Neural cell (in vitro differentiated cells): Measurements from ENCODE around the gene ZNF530. TPM values are rescaled to one million over a fixed set of nuclear protein-coding genes. Genes with fewer than 3 reads are reported as not detected.

ENCODE experiments used
- H2AFZ ChIP-seq: fragments of 200-600, 300-800 bp; sonication (generic), shearing (Covaris generic); 2 replicates; pipeline ENCODE4 v1.6.0; 2014; ENCODE audit warnings: low read depth, mild to moderate bottlenecking, antibody characterized with exemption, low read length, moderate library complexity
- H3F3A ChIP-seq: fragments of 200-600 bp; shearing (Covaris generic); 2 replicates; pipeline ENCODE4 v1.6.1; 2016; ENCODE audit warnings: mild to moderate bottlenecking, moderate library complexity, mixed read lengths, antibody characterized with exemption, low read length; ENCODE audit not compliant: insufficient read depth, poor library complexity, severe bottlenecking
- H3K27ac ChIP-seq: fragments of 200-600, 300-800 bp; sonication (generic), shearing (Covaris generic); 2 replicates; pipeline ENCODE4 v1.5.1; 2014; ENCODE audit warnings: mild to moderate bottlenecking, low read length, moderate library complexity
- H3K27me3 ChIP-seq: fragments of 300-800, 200-600 bp; sonication (generic), shearing (Covaris generic); 2 replicates; pipeline ENCODE4 v1.6.0; 2014; ENCODE audit warnings: mild to moderate bottlenecking, low read depth, low read length, moderate library complexity; ENCODE audit not compliant: insufficient read depth
- H3K36me3 ChIP-seq: fragments of 300-800, 200-600 bp; sonication (generic), shearing (Covaris generic); 2 replicates; pipeline ENCODE4 v1.5.1; 2014; ENCODE audit warnings: mild to moderate bottlenecking, antibody characterized with exemption, low read length, moderate library complexity; ENCODE audit not compliant: insufficient read depth
- H3K4me2 ChIP-seq: fragments of 300-800, 200-600 bp; sonication (generic), shearing (Covaris generic); 2 replicates; pipeline ENCODE4 v1.6.0; 2014; ENCODE audit warnings: mild to moderate bottlenecking, low read length
- H3K4me3 ChIP-seq: fragments of 300-800, 200-600 bp; sonication (generic), shearing (Covaris generic); 2 replicates; pipeline ENCODE4 v1.5.1; 2014; ENCODE audit warnings: mild to moderate bottlenecking, low read length, moderate library complexity
- H3K79me2 ChIP-seq: fragments of 200-600 bp; shearing (Covaris generic); replicated peaks from 2 replicates; pipeline ENCODE4 v1.6.0; 2014; ENCODE audit warnings: mild to moderate bottlenecking, low read length, moderate library complexity; ENCODE audit not compliant: insufficient read depth
- H3K9ac ChIP-seq: fragments of 300-800, 200-600 bp; sonication (generic), shearing (Covaris generic); 2 replicates; pipeline ENCODE4 v1.6.1; 2016; ENCODE audit warnings: mild to moderate bottlenecking, low read length, mixed read lengths
- H3K9me2 ChIP-seq: fragments of 200-600 bp; shearing (Covaris generic); 2 replicates; pipeline ENCODE4 v1.6.1; 2016; ENCODE audit warnings: mild to moderate bottlenecking, low read length, mixed read lengths; ENCODE audit not compliant: insufficient read depth
- H3K9me3 ChIP-seq: fragments of 200-600, 300-800 bp; sonication (generic), shearing (Covaris generic); 2 replicates; pipeline ENCODE4 v1.6.1; 2016; ENCODE audit warnings: mild to moderate bottlenecking, mixed run types, low read length, moderate library complexity, mixed read lengths
- H4K20me1 ChIP-seq: fragments of 200-600 bp; shearing (Covaris generic); 2 replicates; pipeline ENCODE4 v1.6.1; 2016; ENCODE audit warnings: mild to moderate bottlenecking, mixed run types; ENCODE audit not compliant: insufficient read depth
- CTCF ChIP-seq: fragments of 450-650 bp; IDR thresholded peaks from 2 replicates; pipeline ENCODE4 v1.5.1; 2014; ENCODE audit warnings: antibody characterized with exemption, mild to moderate bottlenecking, moderate library complexity; ENCODE audit not compliant: poor library complexity, severe bottlenecking
- EP300 ChIP-seq: fragments of 450-650 bp; conservative IDR thresholded peaks from 2 replicates; pipeline ENCODE4 v1.6.1; 2014; ENCODE audit warnings: antibody characterized with exemption, mild to moderate bottlenecking, moderate library complexity; ENCODE audit not compliant: poor library complexity, severe bottlenecking
- EZH2 ChIP-seq: fragments of 200-600, 300-800 bp; shearing (Covaris generic), sonication (generic); IDR thresholded peaks from 2 replicates; pipeline ENCODE4 v1.6.1; 2014; ENCODE audit warnings: antibody characterized with exemption, low read length, borderline replicate concordance, mild to moderate bottlenecking; ENCODE audit not compliant: insufficient read depth, poor library complexity, severe bottlenecking
- MXI1 ChIP-seq: fragments of 450-650 bp; conservative IDR thresholded peaks from 2 replicates; pipeline ENCODE4 v1.6.1; 2014; ENCODE audit warnings: antibody characterized with exemption, mild to moderate bottlenecking; ENCODE audit not compliant: poor library complexity, severe bottlenecking
- POLR2AphosphoS5 ChIP-seq: IDR thresholded peaks from 2 replicates; pipeline ENCODE4 v1.6.1; 2012
- RAD21 ChIP-seq: fragments of 450-650 bp; conservative IDR thresholded peaks from 2 replicates; pipeline ENCODE4 v1.6.1; 2014; ENCODE audit warnings: antibody characterized with exemption, mild to moderate bottlenecking, moderate library complexity
- REST ChIP-seq: IDR thresholded peaks from 2 replicates; pipeline ENCODE4 v1.6.1; 2012; ENCODE audit warnings: borderline replicate concordance
- SMC3 ChIP-seq: fragments of 450-650 bp; conservative IDR thresholded peaks from 2 replicates; pipeline ENCODE4 v1.6.1; 2014; ENCODE audit warnings: antibody characterized with exemption, mild to moderate bottlenecking, moderate library complexity; ENCODE audit not compliant: poor library complexity
- TAF1 ChIP-seq: IDR thresholded peaks from 2 replicates; pipeline ENCODE4 v1.6.1; 2012; ENCODE audit warnings: low read depth
- polyA plus RNA-seq: library from polyadenylated mRNA; depleted of rRNA; stranded (reverse); fragments of >200 nt; gene quantifications from 2 replicates; pipeline ENCODE4 v1.2.3, GENCODE V29; 2014

ZNF530 gene
- polyA plus RNA-seq, 1 donor from 2014 or later, result 11.6 TPM

GRCh38 chr19:57557659-57558058 lies 42.0 kb upstream of the ZNF530 start:
- Histone ChIP-seq H3F3A (no peaks in the 10 kb centered on the region), H3K4me3 (peak overlapping the region; percentile 94), H3K9ac (peak overlapping the region; percentile 83), H2AFZ (no peak overlapping the region), H4K20me1 (no peaks in the 10 kb centered on the region), H3K9me3 (peaks cover 7% of the 10 kb centered on the region), H3K4me2 (peak overlapping the region; percentile 95), H3K9me2 (no peaks in the 10 kb centered on the region), H3K27me3 (no peaks in the 10 kb centered on the region), H3K27ac (no peak overlapping the region), H3K79me2 (peaks cover 9% of the 10 kb centered on the region), H3K36me3 (peaks cover 30% of the 10 kb centered on the region)
- TF ChIP-seq EZH2 (no peak), RAD21 (no peak), MXI1 (no peak), CTCF (no peak), SMC3 (no peak), REST (no peak), TAF1 (no peak), POLR2AphosphoS5 (no peak), EP300 (no peak)

- Histone ChIP-seq H3K79me2 (peaks cover 9% of the 10 kb centered on the region), H3K36me3 (peaks cover 21% of the 10 kb centered on the region), H3K27me3 (no peaks in the 10 kb centered on the region), H3K9me3 (peaks cover 7% of the 10 kb centered on the region), H2AFZ (no peak overlapping the region), H3K9me2 (no peaks in the 10 kb centered on the region), H3K4me3 (peak overlapping the region; percentile 94), H3K27ac (no peak overlapping the region), H3K4me2 (peak overlapping the region; percentile 95), H3K9ac (peak overlapping the region; percentile 83), H4K20me1 (no peaks in the 10 kb centered on the region), H3F3A (no peaks in the 10 kb centered on the region)
- TF ChIP-seq REST, result no peak
- no peak for TF ChIP-seq SMC3
- TF ChIP-seq CTCF, result peak; percentile 17
These were observed 41.2 kb upstream of the ZNF530 start for GRCh38 chr19:57558525-57558924.
